DOHH2 (cell line): Measurements from ENCODE around the gene CYLD.

Experiments used
- EZH2phosphoT487 ChIP-seq: fragments of 200-600 bp; sonication (generic); IDR thresholded peaks from 2 replicates; pipeline ENCODE4 v1.6.1; 2017; ENCODE audit warnings: borderline replicate concordance, mild to moderate bottlenecking, antibody characterized with exemption, low read length, moderate library complexity, mixed read lengths
- TF ChIP-seq, protein P1 (sequence below): fragments of 200-600 bp; sonication (generic); IDR thresholded peaks from one replicate; pipeline ENCODE4 v1.5.1; 2014; ENCODE audit warnings: antibody characterized with exemption, mild to moderate bottlenecking, low read depth, low read length; ENCODE audit not compliant: poor library complexity, severe bottlenecking

DNA sequence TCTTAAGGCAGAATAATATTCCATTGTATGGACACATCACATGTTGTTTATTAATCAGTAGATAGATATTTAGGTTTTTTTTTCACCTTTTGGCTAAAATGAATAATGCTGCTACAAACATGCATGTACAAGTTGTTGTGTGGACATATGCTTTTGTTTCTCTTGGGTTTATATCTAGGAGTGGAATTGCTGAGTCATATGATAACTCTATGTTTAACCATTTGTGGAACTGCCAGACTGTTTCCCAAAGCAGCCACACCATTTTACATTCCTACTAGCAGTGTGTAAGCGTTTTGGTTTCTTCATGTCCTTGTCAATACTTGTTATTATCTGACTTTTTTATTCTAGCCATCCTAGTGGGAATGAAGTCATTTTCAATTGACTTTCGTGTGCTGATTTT is 21.3 kb downstream of the CYLD start:
- TF ChIP-seq, protein P1, sequence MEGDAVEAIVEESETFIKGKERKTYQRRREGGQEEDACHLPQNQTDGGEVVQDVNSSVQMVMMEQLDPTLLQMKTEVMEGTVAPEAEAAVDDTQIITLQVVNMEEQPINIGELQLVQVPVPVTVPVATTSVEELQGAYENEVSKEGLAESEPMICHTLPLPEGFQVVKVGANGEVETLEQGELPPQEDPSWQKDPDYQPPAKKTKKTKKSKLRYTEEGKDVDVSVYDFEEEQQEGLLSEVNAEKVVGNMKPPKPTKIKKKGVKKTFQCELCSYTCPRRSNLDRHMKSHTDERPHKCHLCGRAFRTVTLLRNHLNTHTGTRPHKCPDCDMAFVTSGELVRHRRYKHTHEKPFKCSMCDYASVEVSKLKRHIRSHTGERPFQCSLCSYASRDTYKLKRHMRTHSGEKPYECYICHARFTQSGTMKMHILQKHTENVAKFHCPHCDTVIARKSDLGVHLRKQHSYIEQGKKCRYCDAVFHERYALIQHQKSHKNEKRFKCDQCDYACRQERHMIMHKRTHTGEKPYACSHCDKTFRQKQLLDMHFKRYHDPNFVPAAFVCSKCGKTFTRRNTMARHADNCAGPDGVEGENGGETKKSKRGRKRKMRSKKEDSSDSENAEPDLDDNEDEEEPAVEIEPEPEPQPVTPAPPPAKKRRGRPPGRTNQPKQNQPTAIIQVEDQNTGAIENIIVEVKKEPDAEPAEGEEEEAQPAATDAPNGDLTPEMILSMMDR = no peak
- no peak for TF ChIP-seq EZH2phosphoT487
